Hindlimb muscle (tissue), 1 donor: Measurements from ENCODE around the gene PLEKHA7. TPM values are rescaled to one million over a fixed set of nuclear protein-coding genes. Genes with fewer than 3 reads are reported as not detected.

ENCODE experiments used
- DNase-seq: peaks from one replicate; pipeline ENCODE4 v3.0.0-alpha.2; 2013
- polyA plus RNA-seq: library from polyadenylated mRNA; unstranded; fragments of 120-200 nt; gene quantifications from one replicate; pipeline ENCODE4 v1.2.1, GENCODE V29; 2013; ENCODE audit not compliant: insufficient read length

Gene PLEKHA7
- polyA plus RNA-seq, 1 donor = 5.7 TPM

DNA sequence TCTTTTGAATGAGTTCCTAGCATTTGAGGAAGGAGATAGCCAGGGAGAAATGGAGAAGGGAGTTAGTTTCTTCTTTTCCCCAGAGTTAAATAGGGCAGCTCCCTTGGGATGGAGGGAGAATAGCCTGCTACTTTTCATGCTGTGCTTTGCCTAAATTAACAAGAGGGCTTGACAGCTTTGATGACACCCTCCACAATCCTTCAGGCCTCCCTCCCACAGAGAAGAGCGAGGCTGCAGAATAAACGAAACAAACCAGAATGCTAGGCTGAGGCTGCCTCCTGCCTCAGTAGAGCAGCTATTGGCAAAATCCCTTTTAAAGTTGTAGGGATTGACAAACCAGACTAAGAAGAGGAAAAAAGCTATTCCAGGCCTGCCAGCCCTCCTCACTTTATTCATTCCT lies 181.2 kb downstream of the PLEKHA7 start:
- DNase-seq = no peak

DNA sequence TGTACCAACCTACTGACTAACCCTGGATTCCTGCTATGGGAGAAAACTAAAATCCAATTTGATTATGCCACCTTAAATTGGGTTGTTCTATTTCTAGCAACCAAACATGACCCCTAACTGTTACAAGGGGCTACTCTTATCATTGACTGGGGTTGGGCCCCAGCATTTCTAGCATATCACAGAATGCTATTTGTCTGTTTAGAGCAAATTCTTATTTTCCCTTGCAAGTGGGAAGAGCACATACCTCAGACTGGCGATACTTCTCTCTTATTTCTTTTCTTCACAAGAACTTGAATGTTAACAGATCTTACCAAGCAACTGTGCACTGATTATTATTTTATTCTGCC lies 182.0 kb downstream of the PLEKHA7 start:
- no peak for DNase-seq

- DNase-seq = no peak
Observed at GRCh38 chr11:16831316-16832192, 182.7 kb downstream of the PLEKHA7 start.

GRCh38 chr11:16827139-16827538 lies 187.1 kb downstream of the PLEKHA7 start:
- DNase-seq = no peak

DNA sequence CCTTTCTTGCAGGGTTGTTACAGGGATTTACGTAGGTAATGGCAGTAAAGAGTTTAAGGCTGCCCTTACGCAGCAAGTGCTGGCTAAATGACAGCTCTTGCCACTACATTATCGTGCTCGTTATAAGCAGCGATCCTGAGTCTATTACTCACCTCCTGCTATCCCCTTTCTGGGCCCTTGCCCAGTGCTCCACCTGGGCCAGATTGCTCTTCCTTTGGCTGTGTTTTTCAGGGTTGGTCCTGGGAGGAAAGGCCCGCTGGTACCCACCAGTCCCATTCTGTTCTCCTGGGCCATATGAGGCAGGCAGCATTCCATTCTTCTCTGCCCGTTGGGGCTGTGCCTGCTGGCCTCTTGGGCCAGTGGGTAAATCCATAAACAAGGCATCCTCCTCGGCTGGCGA lies 188.2 kb downstream of the PLEKHA7 start:
- no peak for DNase-seq

DNA sequence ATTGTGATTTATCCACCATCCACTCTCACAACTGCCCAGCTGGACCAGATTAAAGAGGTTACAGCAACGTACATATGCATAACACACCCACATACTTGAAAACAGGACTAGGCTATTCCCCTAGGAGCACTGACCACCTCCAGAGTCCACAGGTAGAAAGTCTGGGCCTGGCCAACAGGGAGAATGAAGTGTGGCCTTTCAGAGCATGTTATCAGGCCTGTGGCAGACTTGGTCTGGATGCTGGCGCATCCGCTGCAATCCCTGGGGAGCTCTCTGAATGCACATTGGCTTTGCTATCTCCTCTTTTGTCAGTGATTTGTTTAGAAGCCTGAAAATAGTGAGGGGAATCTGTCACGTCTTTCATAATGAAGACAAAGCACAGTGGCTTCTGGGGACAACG lies 189.1 kb downstream of the PLEKHA7 start:
- DNase-seq = no peak

- peak; percentile 72 for DNase-seq
Observed at GRCh38 chr11:16820324-16821092, 193.7 kb downstream of the PLEKHA7 start.

DNA sequence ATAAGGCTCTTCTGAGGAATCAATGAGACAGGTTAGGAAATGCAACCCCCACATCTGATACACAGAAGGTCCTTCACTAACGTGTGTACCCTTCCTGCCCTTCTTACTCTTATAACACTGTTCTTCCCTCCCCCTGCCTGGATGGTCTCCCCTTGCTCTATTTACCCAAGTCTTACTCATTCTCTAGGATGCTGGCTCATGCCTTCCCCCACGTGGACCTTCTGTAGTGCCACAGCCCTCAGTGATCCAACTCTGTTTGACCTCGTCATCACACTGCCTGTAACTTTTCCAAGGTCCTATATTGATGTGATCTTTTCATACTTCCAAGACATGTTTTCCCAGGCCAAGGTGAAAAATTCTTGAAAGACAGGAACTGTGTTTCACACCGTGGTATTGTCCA lies 195.9 kb downstream of the PLEKHA7 start:
- DNase-seq = no peak

GRCh38 chr11:16817351-16817750 lies 196.9 kb downstream of the PLEKHA7 start:
- no peak for DNase-seq

DNA sequence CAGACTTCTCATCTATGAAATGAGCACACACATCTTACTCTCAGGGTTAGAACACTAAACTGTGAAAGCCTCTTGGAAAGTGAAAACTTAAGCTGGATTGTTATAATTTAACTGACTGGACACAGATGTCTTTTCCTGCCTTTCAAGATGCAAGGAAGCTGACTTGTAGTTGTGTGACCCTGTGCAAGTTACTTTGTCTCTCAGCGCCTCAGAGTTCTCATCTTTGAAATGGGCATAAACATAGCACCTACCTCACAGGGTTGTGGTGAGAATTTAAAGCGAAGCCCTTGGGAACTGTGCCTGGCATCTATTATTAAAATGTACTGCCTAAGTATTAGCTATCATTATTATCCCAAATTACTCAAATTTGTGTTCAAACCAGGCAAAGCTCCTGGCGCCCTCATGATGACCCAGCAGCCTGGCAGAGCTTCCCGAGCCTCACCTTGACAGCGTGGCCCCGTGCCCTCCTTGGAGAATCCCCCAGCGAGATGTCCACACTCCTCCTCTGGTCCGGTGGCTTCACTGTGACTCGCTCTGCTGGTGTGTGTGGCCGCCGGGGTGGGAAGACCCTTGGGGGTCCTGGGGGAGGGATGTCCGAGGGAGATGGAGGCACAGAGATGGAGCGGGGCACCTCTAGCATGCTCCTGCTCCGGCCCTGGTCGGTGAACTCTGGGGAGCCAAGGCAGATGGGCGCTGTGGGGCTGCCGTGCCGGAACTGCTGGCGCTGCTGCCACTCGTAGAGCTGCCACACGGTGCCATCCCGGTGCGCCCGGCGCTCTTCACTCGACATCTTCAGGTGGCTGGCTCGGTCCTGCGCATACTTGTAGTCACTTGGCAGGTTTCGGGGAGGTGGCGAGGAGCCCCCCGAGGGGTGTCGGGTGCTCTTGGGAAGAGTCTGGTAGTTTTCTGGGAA lies 197.6 kb downstream of the PLEKHA7 start:
- DNase-seq = no peak

DNA sequence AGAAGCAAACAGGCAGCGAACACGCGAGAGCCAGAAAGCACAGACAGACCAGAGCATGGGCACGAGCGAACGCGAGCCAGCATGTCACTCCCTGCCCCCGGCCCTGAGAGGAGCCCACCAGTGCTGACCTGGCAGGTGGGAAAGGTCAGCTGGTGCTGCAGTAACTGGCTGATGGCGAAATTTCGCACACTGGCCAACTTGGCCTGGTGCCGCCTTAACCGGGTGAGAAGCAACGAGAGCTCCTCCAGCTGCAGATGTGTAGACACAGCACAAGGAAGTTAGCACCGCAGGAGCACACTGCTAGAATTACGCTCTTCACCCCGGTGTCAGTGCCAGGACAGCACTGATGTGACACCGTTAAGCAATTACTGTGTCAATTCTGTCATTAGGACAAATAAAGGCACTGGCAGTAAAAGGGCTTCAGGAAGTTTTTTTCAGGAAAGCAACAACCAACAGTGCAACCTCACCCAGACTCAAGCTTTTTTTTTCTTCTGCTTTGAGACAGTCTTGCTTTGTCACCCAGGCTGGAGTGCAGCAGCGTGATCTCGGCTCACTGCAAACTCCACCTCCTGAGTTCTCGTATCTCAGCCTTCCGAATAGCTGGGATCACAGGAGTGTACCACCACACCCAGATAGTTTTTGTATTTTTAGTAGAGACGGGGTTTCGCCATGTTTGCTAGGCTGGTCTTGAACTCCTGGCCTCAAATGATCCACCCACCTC lies 199.0 kb downstream of the PLEKHA7 start:
- peak; percentile 52 for DNase-seq

GRCh38 chr11:16814410-16815046 lies 199.7 kb downstream of the PLEKHA7 start:
- DNase-seq = no peak

GRCh38 chr11:16813126-16813525 lies 201.1 kb downstream of the PLEKHA7 start:
- no peak for DNase-seq

DNA sequence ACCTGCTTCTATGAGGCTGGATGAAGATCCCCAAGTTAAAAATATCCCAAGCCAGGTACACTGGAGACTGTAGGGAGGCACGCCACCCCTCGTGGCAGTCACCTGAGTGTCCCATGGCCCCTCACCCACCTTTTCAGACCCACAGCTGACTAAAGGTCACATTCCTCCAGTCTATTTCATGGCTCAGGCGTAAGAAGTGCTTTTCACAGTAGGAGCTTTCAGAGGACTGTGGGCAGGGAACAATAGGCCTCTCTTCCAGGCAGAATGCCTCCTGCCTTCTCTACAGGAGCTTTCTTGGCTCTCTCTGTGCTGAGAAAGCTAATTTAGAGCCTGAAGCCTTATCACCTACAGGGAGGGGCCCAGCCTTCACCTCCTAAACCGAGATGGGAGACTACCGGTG lies 201.9 kb downstream of the PLEKHA7 start:
- DNase-seq = no peak

DNA sequence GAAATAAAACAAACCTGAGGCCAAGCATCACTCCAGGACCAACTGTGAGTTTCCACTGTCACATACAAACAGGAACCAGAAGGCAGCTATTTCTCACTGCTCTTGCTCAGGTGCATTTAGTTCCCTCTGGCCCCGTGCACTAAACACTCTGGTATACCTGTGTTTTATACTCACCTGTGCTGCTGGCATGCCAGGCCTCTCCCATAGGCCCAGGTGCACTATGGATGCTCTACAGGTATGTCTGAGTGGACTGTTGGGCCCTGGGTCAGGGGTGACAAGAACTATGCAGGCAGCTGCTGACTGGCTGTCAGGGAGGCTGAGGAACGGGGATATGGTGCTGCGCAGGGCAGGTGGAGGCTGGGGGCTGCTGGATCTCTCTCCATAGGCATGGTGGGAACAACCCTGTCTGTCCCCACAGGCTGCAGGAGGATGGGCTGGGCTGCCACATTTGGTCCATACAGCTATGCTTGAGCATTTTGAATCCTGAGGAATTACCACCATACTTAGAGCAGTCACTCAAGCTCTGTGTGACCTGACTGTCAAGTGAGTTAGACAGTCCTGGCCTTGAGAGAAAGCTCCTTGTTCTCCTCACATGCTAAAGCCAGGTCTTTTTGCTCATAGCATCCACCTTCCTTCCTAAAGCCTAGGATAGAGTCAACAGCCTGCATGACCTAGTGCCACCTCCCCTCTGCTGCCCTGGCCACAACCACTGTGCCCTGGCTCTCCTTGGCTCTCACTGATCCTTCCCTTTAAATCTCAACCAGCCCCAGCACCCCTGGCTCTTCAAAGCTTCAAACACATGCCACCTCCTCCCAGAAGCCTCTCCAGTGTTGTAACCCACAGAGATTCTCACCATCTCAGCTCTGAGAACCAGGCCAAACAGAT lies 202.8 kb downstream of the PLEKHA7 start:
- no peak for DNase-seq

DNA sequence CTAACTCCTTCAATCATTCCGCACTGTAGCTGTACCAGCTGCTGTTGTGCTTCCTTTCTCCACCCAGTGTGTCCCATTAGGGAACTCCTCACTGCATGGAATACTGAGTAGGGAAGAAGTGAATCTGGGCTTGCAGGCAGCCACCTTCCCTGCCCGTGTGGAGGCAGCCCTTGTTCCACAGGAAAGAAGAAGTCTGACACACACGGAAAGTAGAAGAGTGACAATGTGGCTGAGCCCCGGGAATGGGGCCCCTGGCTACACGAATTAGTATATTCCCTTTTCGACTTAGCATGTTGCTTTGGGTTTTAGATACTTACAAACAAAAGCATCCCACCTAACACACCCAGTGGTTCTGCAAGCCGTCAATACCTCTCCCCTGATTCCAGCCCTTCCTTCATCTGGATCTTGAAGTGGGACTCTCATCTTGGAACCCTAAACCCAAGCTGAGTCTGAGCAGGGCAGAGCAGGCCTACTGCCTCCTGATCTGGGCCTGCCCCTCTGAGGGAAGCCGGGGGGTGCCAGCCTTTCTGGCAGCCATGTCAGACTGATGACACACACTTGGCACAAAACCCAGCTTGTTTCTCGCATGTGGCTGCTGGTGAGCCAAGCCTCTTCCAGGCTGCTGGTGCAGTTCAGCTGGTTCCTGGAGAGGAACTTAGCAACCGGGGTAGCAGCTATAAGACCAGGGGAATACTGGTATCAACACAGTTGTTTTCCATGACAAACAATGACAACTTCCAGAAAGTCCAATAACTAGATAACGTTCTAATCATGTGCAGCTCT lies 204.1 kb downstream of the PLEKHA7 start:
- DNase-seq = no peak

- no peak for DNase-seq
Observed at GRCh38 chr11:16807306-16807705, 206.9 kb downstream of the PLEKHA7 start.

DNA sequence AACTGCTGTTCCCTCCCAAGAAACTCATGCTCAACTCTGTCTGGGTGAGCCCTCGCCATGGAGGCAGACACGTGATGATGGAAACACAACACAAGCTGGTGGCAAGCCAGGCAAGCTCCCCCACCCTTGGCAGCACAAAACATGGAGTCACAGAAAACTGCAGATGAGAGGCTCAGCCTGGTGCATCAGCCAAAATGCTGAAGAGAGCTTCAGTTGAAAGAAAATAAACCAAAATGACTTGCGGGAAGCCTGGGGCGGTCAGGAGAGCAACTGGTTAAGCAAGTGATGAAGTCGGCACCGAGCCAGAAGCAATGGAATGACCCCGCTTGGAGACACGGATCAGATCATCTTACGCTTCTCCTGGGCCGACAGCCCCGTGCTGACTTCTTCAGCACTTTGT lies 207.4 kb downstream of the PLEKHA7 start:
- DNase-seq = peak; percentile 45

GRCh38 chr11:16805938-16806337 lies 208.3 kb downstream of the PLEKHA7 start:
- no peak for DNase-seq
